Mucosa of gallbladder (tissue), 1 donor: Measurements from ENCODE around the gene LRP3. TPM values are rescaled to one million over a fixed set of nuclear protein-coding genes. Genes with fewer than 3 reads are reported as not detected.
"Not testable (repeated sequence)": the region's sequence is repeated elsewhere in the genome, so short reads cannot be mapped to it uniquely, and the experiment has no call there.

Experiments
- DNase-seq: peaks from one replicate; pipeline ENCODE4 v3.0.0-alpha.2; 2020; ENCODE audit warnings: low spot score
- total RNA-seq: library from RNA; stranded (reverse); gene quantifications from one replicate; pipeline ENCODE4 v1.2.1, GENCODE V29; 2021
- donor health status: DM: no; HTN: no; CAD: no.

The LRP3 gene, protein sequence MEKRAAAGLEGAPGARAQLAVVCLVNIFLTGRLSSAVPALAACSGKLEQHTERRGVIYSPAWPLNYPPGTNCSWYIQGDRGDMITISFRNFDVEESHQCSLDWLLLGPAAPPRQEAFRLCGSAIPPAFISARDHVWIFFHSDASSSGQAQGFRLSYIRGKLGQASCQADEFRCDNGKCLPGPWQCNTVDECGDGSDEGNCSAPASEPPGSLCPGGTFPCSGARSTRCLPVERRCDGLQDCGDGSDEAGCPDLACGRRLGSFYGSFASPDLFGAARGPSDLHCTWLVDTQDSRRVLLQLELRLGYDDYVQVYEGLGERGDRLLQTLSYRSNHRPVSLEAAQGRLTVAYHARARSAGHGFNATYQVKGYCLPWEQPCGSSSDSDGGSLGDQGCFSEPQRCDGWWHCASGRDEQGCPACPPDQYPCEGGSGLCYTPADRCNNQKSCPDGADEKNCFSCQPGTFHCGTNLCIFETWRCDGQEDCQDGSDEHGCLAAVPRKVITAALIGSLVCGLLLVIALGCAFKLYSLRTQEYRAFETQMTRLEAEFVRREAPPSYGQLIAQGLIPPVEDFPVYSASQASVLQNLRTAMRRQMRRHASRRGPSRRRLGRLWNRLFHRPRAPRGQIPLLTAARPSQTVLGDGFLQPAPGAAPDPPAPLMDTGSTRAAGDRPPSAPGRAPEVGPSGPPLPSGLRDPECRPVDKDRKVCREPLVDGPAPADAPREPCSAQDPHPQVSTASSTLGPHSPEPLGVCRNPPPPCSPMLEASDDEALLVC
- total RNA-seq = 25.7 TPM

DNA sequence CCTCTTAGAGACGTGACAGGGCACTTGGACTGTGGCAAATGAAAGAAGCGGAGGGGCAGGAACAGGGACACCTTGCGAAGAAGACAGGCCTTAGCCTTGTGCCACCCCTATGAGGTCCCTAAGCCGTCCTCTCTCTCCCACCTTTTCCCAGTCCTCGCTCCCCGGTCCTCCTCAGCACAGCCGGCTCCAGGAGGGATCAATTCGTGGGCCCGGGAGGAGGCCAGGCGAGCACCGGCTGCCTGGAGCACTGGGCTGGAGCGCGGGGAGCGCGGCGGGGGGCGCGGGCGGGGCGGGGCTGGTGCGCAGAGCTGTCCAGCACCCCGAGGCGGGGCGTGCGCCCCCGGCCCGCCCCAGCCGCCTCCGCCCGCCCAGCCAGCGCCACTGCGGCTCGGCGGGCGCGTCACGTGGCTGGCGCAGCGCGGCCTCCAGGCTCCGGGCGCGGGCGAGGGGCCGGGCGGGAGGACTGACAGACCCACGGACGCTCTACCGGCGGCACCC is at the start of gene LRP3:
Gene LRP3 (plus strand): TSS at position 466 of the 498 bp plus-strand sequence. CDS start 456 bp downstream, outside the sequence.
- DNase-seq = no peak

DNA sequence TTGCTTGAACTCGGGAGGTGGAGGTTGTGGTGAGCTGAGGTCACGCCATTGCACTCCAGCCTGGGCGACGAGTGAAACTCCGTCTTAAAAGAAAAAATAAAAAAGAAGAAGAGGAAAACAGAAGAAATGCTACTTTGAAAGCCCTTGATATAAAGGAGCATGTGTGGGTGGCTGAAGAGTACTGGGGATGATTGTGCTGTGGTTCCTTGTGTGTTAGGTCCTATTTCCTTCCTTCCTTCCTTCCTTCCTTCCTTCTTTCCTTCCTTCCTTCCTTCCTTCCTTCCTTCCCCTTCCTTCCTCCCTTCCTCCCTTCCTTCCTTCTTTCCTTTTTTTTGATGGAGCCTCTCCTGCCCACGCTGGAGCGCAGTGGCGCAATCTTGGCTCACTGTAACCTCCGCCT is 47.9 kb upstream of the LRP3 start:
- DNase-seq = no peak

DNA sequence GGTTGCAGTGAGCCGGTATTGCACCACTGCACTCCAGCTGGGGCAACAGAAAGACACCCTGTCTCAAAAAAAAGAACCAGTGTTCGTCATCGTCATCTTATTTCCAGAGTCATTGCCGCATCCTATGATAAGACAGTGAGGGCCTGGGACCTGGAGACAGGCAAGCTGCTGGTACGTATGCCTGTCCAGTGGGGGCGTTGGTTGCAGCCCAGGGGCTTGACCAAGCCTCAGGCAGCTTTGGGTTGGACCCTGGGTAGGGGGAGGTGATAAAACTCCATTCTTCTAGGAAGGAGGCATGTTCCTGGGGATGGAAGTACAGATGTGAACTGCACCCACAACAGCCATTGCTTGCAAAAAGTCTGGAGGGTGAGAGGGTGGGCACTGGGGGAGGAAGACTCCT is 46.6 kb upstream of the LRP3 start:
- DNase-seq = no peak

DNA sequence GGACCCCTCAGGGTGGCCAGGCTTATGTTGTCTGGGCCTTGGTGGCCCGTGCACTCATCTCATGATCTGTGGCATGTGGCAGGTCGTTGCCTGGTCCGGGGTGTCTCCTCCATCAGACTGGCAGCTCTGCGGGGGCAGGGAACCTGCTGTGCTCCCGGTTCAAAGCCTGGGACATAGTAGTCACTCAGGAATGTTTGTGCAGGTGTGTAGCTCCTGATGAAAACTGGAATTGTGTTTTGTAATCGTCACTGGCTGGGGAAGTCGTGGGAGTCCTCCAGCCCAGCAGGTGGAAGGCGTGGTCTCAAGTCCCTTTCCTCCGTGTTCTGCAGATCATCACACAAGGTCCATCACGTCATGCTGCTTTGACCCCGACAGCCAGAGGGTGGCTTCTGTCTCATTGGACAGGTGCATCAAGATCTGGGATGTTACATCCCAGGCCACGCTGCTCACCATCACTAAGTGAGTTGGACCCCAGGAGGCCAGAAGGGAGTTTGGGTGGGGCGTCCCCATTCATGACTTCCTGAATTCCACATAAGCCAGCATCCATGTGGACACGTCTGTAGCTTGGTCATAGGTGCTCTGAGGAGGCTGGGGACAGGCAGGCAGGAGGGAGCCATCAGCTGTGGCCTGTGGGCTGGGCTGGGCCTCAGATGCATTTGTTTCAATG is 43.1 kb upstream of the LRP3 start:
- DNase-seq = no peak

DNA sequence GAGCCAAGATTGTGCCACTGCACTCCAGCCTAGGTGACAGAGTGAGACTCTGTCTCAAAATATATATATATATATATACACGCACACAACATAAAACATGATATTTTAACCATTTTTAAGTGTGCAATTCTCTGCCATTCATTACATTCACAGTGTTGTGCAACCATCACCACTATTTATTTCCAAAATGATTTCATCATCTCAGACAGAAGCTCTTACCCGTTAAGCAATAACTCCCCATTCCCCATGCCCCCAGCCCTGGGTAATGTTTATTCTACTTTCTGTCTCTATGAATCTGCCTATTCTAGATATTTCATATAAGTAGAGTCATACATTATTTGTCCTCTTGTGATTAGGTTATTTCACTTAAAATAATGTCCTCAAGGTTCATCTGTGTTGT is 42.0 kb upstream of the LRP3 start:
- DNase-seq = no peak

DNA sequence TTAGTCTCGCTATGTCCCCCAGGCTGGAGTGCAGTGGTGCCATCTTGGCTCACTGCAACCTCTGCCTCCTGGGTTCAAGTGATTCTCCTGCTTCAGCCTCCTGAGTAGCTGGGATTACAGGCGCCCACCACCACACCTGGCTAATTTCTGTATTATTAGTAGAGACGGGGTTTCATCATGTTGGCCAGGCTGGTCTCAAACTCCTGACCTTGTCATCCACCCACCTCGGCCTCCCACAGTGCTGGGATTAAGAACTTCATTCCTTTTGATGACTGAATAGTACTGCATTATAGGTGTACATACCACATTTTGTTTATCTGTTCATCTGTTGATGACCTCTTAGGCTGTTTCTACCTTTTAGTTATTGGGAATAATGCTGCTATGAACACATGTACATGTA is 41.5 kb upstream of the LRP3 start:
- not testable (repeated sequence) for DNase-seq

DNA sequence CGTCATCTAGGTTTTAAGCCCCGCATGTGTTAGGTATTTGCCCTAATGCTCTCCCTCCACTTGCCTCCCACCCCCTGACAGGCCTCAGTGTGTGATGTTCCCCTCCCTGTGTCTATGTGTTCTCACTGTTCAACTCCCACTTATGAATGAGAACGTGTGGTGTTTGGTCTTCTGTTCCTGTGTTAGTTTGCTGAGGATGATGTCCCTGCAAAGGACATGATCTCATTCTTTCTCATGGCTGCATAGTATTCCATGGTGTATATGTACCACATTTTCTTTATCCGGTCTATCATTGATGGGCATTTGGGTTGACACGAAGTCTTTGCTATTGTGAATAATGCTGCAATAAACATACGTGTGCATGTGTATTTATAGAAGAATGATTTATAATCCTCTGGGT is 39.8 kb upstream of the LRP3 start:
- not testable (repeated sequence) for DNase-seq

DNA sequence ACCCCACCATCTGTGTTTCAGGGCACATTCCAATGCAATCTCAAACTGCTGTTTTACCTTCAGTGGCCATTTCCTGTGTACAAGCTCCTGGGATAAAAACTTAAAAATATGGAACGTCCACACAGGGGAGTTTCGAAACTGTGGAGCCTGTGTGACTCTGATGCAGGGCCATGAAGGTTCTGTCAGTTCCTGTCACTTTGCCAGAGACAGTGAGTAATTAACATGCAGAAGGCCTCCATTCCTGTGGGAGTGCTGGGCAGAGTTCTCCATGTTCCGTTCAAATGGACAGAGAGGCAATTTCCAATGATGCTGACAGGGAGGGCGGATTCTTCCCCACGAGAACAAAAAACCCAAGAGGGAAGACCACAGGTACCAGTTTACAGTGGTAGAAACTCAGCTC is 37.8 kb upstream of the LRP3 start:
- DNase-seq = no peak

DNA sequence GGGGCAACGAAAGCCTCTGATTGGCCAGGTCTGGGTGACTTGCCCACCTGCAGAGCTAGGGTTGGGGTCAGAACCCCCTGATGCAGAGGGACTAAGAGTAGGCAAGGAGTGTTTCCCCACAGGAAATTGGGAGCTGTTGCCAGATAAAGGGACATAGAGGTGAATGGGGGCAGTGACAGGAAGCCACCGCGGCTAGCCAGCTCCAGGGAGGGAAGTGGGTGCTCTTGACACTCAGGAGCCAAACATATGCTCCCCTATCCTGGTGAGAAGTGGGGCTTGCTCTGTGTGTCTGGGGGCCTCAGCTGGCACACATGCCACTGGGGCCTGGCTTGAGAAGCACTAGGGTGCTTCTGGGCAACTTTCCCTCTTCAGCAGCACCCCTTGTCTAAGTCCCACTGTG is 36.2 kb upstream of the LRP3 start:
- no peak for DNase-seq

DNA sequence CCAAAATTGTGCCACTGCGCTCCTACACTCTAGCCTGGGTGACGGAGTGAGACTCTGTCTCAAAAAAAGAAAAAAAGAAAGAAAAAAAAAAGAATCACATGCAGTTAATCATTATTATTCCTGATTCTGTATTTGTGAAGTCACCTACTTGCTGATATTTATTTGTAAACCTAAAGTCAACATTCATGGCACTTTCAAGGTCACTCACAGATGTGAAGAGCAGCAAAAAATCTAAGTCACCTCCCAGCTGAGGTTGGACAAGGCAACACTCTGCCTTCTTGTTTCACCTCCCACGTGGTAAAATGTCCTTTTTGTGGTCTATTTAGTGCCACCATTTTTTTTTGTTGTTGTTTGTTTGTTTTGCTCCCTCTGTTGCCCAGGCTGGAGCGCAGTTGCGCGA is 35.8 kb upstream of the LRP3 start:
- DNase-seq = no peak

DNA sequence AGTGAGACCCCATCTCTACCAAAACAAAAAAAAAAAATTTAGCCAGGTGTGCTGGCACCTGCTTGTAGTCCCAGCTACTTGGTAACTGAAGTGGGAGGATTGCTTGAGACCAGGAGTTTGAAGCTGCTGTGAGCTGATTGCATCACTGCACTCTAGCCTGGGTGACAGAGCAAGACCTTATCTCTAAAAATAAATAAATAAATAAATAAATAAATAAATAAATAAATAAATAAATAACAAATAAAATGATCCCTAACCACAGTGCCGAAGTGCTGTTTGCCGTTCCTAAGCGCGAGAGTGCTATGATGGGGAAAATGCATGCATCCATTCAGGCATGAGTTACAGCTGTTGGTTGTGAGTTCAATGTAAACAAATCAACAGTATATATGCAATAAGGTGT is 35.0 kb upstream of the LRP3 start:
- no peak for DNase-seq

DNA sequence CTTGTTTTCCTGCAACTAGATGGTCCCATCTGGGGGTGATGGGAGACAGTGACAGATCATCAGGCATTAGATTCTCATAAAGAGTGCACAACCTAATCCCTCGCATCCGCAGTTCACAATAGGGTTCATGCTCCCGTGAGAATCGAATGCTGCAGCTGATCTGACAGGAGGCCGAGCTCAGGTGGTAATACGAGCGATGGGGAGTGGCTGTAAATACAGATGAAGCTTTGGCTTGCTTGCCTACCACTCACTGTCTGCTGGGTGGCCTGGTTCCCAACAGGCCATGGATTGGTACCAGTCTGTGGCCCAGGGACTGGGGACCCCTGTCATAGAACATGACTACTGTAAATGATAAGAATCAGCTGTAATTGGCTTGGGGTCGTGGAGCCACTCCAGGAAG is 34.2 kb upstream of the LRP3 start:
- no peak for DNase-seq

DNA sequence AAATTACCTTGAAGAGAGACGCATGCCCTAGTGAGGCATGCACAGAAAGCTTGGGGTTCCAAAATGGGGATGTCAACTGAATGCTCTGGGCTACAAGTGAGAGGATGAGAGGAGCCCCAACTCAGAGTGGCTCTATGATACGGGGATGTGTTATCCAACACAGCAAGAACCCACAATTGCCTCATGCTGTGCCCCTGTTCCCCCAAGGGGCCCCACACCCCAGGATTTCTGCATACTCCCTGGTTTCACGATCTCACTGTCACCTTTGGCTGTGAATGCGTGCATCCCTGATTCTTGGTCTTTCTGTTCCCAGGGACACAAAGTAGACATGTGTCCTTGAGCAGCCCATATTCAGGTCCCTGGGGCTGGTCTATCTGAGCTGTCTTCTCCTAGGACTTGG is 32.9 kb upstream of the LRP3 start:
- no peak for DNase-seq

DNA sequence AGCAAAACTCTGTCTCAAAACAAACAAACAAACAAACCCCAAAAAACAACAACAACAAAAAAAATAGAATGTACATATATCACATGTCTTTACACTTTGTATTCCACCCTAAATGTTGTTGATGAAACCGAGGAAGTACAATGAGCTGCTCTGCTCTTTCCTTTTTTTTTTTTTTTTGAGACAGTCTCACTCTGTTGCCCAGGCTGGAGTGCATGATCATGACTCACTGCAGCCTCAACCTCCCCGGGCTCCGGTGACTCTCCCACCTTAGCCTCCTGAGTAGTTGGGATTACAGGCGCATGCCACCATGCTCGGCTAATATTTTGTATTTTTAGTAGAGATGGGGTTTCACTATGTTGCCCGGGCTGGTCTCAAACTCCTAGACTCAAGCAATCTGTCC is 30.6 kb upstream of the LRP3 start:
- no peak for DNase-seq

DNA sequence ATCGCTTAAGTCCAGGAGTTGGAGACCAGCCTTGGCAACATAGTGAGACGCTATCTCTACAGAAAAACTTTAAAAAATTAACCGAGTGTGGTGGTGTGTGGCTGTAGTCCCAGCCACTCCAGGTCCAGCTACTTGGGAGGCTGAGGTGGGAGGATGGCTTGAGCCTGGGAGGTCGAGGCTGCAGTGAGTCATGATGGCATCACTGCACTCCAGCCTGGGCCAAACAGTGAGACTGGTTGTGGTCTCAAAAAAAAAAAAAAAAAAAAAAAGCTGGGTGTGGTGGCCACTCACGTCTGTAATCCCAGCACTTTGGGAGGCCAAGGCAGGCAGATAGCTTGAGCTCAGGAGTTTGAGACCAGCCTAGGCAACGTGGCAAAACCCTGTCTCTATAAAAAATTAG is 28.1 kb upstream of the LRP3 start:
- DNase-seq = not testable (repeated sequence)

DNA sequence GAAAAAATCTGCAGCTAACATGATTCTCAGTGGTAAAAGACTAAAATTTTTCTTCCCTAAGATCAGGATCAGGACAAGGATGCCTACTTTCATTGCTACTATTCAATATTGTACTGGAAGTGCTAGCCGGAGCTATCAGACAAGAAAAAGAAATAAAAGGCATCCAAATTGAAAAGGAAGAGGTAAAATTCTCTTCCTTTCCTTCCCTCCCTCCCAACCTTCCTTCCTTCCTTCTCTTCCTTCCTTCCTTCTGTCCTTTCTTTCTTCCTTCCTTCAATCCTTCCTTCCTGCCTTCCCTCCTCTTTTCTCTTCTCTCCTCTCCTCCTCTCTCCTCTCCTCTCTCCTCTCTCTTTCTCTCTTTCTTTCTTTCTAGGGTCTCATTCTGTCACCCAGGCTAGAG is 26.7 kb upstream of the LRP3 start:
- no peak for DNase-seq

DNA sequence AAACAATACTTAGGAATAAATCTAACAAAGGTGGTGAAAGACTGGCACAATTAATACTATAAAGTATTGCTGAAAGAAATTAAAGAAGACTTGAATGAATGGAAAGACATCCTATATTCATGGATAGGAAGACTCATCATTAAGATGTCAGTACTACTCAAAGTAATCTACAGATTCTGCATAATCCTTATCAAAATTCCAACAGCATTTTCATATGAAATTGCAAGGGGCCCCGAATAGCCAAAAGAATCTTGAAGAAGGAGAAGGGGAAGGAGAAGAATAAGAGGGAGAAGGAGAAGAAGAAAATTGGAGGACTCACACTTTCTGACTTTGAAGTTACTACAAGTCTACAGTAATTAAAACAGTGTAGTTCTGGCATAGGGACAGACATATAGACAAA is 25.6 kb upstream of the LRP3 start:
- no peak for DNase-seq

DNA sequence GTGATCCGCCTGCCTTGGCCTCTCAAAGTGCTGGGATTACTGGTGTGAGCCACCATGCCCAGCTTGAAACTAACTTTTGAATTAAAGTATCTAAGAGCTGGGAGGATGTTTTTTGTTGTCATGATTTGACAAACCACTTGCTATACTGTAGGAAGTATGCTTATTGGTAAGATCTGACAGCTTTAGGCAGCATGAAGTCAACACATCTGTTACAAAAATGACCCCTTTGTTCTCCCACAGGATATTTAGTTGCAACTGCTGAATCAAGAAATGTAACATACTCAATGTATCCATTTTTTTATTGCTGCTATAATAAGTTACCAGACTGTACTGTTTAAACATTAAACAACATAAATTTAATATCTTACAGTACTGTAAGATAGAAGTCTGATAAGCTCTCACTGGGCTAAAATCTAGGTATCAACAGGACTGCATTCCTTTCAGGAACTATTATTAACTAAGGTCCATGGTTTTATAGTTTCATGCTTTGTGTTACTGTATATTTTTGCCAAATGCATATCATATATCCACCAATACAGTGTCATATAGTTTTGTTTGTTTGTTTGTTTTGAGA is 22.8 kb upstream of the LRP3 start:
- no peak for DNase-seq

DNA sequence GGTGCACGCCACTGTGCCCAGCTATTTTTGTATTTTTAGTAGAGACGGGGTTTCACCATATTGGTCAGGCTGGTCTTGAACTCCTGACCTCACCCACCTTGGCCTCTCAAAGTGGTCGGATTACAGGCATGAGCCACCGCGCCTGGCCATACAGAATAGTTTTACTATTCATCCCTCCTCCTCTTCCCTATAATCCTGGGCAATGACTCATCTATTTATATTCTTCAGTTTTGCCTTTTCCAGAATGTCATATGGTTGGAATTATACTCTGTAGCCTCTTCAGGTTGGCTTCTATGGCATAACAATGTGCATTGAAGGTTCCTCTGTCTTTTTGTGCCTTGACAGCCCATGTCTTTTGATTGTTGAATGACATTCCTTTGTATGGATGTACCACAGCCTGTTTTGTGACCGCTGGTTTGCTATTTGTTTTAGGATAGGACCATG is 22.2 kb upstream of the LRP3 start:
- no peak for DNase-seq

DNA sequence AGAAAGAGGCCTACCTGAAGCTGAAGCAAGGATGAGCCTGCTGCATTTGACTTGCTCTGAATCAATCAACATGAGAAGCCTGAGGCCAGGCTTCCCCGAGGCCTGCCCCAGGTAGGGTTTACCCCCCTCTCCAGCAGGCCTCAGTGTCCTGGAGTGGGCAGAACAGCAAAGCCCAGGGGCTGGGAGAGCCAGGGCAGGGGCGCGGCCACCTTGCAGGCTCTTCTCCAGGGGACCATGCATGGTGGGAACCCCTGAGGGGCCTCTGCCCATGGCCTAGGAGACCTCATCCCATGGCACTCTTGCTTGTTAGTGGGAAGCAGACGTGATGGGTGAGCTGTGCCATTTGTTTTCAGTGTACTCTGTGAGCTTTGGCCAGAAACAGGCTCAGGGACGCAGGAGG is 19.9 kb upstream of the LRP3 start:
- DNase-seq = no peak

DNA sequence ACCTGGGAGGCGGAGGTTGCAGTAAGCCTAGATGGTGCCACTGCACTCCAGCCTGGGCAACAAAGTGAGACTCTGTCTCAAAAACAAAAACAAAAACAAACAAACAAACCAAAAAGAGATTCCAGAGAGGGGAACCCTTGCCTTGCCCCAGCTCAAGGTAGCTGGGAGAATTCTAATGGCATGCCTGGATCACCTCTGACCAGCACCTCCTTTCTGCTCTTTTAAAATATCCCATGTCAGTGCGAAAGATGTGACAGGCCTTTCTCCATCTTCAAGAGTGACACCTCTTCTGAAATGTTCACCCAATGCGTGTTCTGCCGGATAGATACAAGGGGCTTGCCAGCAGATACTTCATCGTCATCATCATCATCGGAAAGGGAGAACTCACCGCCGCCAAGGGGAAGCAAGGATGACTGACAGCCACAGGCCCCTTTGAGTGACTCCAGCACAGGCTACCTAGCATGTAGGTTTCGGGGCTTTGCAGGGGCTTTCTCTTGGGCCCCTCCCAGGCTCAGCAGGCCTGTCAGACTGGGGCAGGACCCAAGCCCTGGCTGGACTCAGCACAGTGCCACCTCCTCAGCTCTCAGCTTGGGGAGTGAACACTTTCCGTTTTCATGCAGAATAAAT is 18.9 kb upstream of the LRP3 start:
- no peak for DNase-seq
